Spleen (tissue), 7 donors: Measurements from ENCODE around the gene MTRFR.

Experiments used
- POLR2A ChIP-seq, 3 donors: fragments of 450-650 bp; IDR thresholded peaks; one replicate each; pipeline ENCODE4 v1.5.1; 2017; ENCODE audit warnings: antibody characterized with exemption in 3 of 3, mild to moderate bottlenecking in 1 of 3
- POLR2AphosphoS5 ChIP-seq, 3 donors: sonication (generic); formaldehyde crosslinking; IDR thresholded peaks; one replicate each; pipeline ENCODE4 v1.5.1; 2017; ENCODE audit warnings: antibody characterized with exemption in 3 of 3
- TF ChIP-seq, protein P1 (sequence below), 11 experiments: fragments of 200-600 bp in 7 of 11; fragments of 450-650 bp in 4 of 11; sonication (generic) in 4 of 11; IDR thresholded peaks in 8 of 11; conservative IDR thresholded peaks in 3 of 11; 1 replicate in 7 of 11; 2 replicates in 4 of 11; pipeline versions ENCODE4 v1.4.0 to v1.8.0; 2016 to 2021; ENCODE audit warnings: antibody characterized with exemption in 11 of 11, inconsistent platforms in 4 of 11, mild to moderate bottlenecking in 1 of 11
- donor health status: DM: no; HTN: no; CAD: no; lungs with moderate emphysema.
- donor health status: DM: no; HTN: no; CAD: no.
- donor health status: DM: no; HTN: no; CAD: no.

GRCh38 chr12:123245678-123246077 lies 12.4 kb downstream of the MTRFR start:
- TF ChIP-seq POLR2A (IDR thresholded peaks at IDR 0.05) (no peak), POLR2AphosphoS5 (IDR thresholded peaks at IDR 0.05) (no peak)
- TF ChIP-seq, protein P1, sequence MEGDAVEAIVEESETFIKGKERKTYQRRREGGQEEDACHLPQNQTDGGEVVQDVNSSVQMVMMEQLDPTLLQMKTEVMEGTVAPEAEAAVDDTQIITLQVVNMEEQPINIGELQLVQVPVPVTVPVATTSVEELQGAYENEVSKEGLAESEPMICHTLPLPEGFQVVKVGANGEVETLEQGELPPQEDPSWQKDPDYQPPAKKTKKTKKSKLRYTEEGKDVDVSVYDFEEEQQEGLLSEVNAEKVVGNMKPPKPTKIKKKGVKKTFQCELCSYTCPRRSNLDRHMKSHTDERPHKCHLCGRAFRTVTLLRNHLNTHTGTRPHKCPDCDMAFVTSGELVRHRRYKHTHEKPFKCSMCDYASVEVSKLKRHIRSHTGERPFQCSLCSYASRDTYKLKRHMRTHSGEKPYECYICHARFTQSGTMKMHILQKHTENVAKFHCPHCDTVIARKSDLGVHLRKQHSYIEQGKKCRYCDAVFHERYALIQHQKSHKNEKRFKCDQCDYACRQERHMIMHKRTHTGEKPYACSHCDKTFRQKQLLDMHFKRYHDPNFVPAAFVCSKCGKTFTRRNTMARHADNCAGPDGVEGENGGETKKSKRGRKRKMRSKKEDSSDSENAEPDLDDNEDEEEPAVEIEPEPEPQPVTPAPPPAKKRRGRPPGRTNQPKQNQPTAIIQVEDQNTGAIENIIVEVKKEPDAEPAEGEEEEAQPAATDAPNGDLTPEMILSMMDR (IDR thresholded peaks at IDR 0.05 in 8 of 11, conservative IDR thresholded peaks at IDR 0.05 in 3 of 11): no peak
